ENCODE measurements around the gene FNDC3B.
A peak's percentile ranks its signal among the peaks of the same experiment; 100 is the strongest.

Gene FNDC3B

GRCh38 chr3:172153335-172153861, 114.0 kb downstream of the FNDC3B start:
- TF ChIP-seq EP300 (IDR thresholded peaks at IDR 0.05; ENCODE audit: borderline replicate concordance) (peak; percentile 71; the same call in 1 of the 2 replicates), CREB1 (IDR thresholded peaks at IDR 0.05; ENCODE audit: low read depth) (no peak), EGR1 (IDR thresholded peaks at IDR 0.05) (no peak), TAF1 (IDR thresholded peaks at IDR 0.05; ENCODE audit: low read depth) (peak; percentile 63; the same call in 1 of the 2 replicates), YY1 (IDR thresholded peaks at IDR 0.05; ENCODE audit: low read depth) (peak; percentile 44; the same call in 1 of the 2 replicates), FOXM1 (IDR thresholded peaks at IDR 0.05; ENCODE audit: borderline replicate concordance, low read depth) (peak; percentile 54; the same call in 1 of the 2 replicates), RAD21 (IDR thresholded peaks at IDR 0.05; ENCODE audit: low read depth) (peak; percentile 36), TEAD4 (IDR thresholded peaks at IDR 0.05) (peak; percentile 70), REST (IDR thresholded peaks at IDR 0.05; ENCODE audit: low read depth) (no peak), ZBTB7A (IDR thresholded peaks at IDR 0.05; ENCODE audit: low read depth) (0 out of 2 replicates have a peak, but pooled peaks have one; percentile 52), NFIC (IDR thresholded peaks at IDR 0.05) (peak; percentile 82), TCF12 (IDR thresholded peaks at IDR 0.05; ENCODE audit: low read depth) (peak; percentile 51; the same call in 1 of the 2 replicates), CEBPB (IDR thresholded peaks at IDR 0.05) (no peak)
- TF ChIP-seq, protein P1, sequence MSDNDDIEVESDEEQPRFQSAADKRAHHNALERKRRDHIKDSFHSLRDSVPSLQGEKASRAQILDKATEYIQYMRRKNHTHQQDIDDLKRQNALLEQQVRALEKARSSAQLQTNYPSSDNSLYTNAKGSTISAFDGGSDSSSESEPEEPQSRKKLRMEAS (IDR thresholded peaks at IDR 0.05): peak; percentile 98
- TF ChIP-seq, protein P2, sequence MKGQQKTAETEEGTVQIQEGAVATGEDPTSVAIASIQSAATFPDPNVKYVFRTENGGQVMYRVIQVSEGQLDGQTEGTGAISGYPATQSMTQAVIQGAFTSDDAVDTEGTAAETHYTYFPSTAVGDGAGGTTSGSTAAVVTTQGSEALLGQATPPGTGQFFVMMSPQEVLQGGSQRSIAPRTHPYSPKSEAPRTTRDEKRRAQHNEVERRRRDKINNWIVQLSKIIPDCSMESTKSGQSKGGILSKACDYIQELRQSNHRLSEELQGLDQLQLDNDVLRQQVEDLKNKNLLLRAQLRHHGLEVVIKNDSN (IDR thresholded peaks at IDR 0.05): peak; percentile 38; the same call in 1 of the 2 replicates

GRCh38 chr3:172154768-172155664, 115.6 kb downstream of the FNDC3B start:
- no peak for TF ChIP-seq FOXM1 (IDR thresholded peaks at IDR 0.05; ENCODE audit: borderline replicate concordance, low read depth)
- TF ChIP-seq TEAD4 (IDR thresholded peaks at IDR 0.05): no peak
- 0 out of 2 replicates have a peak, but pooled peaks have one; percentile 27 for TF ChIP-seq YY1 (IDR thresholded peaks at IDR 0.05; ENCODE audit: low read depth)

DNA sequence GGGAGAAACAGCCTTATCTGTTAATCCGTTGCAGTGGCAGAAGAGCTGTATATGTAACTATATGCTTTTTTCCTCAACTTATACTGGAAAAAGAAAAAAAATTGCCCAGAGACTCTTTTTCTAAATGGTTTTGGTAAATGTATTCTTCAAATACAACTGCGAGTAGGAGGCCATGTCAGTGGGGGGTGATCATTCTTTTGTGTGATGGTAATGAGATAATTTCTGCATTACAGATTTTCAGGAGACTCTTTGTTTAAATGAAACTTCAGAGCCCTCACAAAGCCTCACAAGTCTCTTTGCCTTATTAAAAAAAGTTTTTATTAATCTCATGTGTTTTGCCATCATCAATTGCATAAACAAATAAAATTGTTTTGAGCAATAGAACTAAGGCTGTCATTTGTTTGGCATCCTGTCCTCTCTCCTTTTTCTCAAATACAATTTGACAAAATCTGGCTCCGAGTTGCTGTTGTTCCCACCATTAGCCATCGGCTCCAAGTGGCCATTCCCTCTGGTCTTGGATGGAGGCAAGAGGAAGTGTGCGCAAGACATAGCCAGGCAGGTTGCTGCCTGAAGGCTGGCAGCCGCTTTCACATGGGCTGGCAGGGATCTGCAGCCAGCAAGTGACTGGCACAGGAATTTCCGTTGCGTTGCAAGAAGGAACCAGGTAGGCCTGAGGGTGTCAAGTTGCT, 116.7 kb downstream of the FNDC3B start:
- TF ChIP-seq, protein P1 (IDR thresholded peaks at IDR 0.05): peak; percentile 86
- TF ChIP-seq ZBTB7A (IDR thresholded peaks at IDR 0.05; ENCODE audit: low read depth): no peak
- peak; percentile 76 for TF ChIP-seq TEAD4 (IDR thresholded peaks at IDR 0.05)
- TF ChIP-seq FOXM1 (IDR thresholded peaks at IDR 0.05; ENCODE audit: borderline replicate concordance, low read depth): no peak; the same call in 1 of the 2 replicates
- no peak for TF ChIP-seq TAF1 (IDR thresholded peaks at IDR 0.05; ENCODE audit: low read depth)
- TF ChIP-seq, protein P2 (IDR thresholded peaks at IDR 0.05): no peak
- TF ChIP-seq REST (IDR thresholded peaks at IDR 0.05; ENCODE audit: low read depth): no peak
- peak; percentile 76; the same call in 1 of the 2 replicates for TF ChIP-seq TCF12 (IDR thresholded peaks at IDR 0.05; ENCODE audit: low read depth)
- peak; percentile 59 for TF ChIP-seq CEBPB (IDR thresholded peaks at IDR 0.05)
- TF ChIP-seq NFIC (IDR thresholded peaks at IDR 0.05): peak; percentile 87
- TF ChIP-seq RAD21 (IDR thresholded peaks at IDR 0.05; ENCODE audit: low read depth): peak; percentile 16; the same call in 1 of the 2 replicates
- TF ChIP-seq EP300 (IDR thresholded peaks at IDR 0.05; ENCODE audit: borderline replicate concordance): peak; percentile 77
- 0 out of 2 replicates have a peak, but pooled peaks have one; percentile 45 for TF ChIP-seq YY1 (IDR thresholded peaks at IDR 0.05; ENCODE audit: low read depth)

DNA sequence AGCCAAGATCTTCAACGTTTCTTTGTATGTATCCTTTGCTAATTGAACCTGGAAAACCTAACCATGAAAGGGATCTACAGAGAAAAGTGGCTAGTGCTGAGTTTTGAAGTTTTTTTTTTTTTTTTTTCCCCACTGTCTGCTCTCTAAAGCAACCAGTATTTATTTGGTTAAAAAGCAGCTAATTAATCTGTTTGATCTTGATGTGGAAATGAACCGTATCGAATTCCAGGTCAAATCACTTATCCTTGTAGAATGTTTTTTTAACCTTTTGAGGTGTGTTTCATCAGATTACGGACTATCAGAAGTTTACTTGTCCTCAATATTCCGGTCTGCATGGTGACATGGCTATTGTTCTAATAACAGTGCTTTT, 117.2 kb downstream of the FNDC3B start:
- TF ChIP-seq, protein P1 (IDR thresholded peaks at IDR 0.05): no peak
- TF ChIP-seq TAF1 (IDR thresholded peaks at IDR 0.05; ENCODE audit: low read depth): no peak
- no peak for TF ChIP-seq ZBTB7A (IDR thresholded peaks at IDR 0.05; ENCODE audit: low read depth)
- TF ChIP-seq NFIC (IDR thresholded peaks at IDR 0.05): peak; percentile 20
- TF ChIP-seq CREB1 (IDR thresholded peaks at IDR 0.05; ENCODE audit: low read depth): no peak
- no peak for TF ChIP-seq TEAD4 (IDR thresholded peaks at IDR 0.05)
- TF ChIP-seq TCF12 (IDR thresholded peaks at IDR 0.05; ENCODE audit: low read depth): no peak
- TF ChIP-seq EP300 (IDR thresholded peaks at IDR 0.05; ENCODE audit: borderline replicate concordance): no peak; the same call in none of the 2 replicates
- TF ChIP-seq CEBPB (IDR thresholded peaks at IDR 0.05): no peak; the same call in 1 of the 2 replicates
- TF ChIP-seq, protein P2 (IDR thresholded peaks at IDR 0.05): no peak
- no peak for TF ChIP-seq EGR1 (IDR thresholded peaks at IDR 0.05)
- TF ChIP-seq YY1 (IDR thresholded peaks at IDR 0.05; ENCODE audit: low read depth): no peak
- no peak for TF ChIP-seq RAD21 (IDR thresholded peaks at IDR 0.05; ENCODE audit: low read depth)
- TF ChIP-seq REST (IDR thresholded peaks at IDR 0.05; ENCODE audit: low read depth): no peak
- TF ChIP-seq FOXM1 (IDR thresholded peaks at IDR 0.05; ENCODE audit: borderline replicate concordance, low read depth): 0 out of 2 replicates have a peak, but pooled peaks have one; percentile 25

All from Ishikawa (cell line).